ENCODE results near the gene SLC35E1.
A peak's percentile ranks its signal among the peaks of the same experiment; 100 is the strongest.

Gene SLC35E1

GRCh38 chr19:16598848-16599247 is 26.6 kb upstream of the SLC35E1 start:
- DNase-seq (ENCODE audit: low read depth, low spot score) = no peak

GRCh38 chr19:16596399-16596798 is 24.2 kb upstream of the SLC35E1 start:
- DNase-seq (ENCODE audit: low read depth, low spot score) = no peak

GRCh38 chr19:16595097-16595496 is 22.9 kb upstream of the SLC35E1 start:
- DNase-seq (ENCODE audit: low read depth, low spot score) = no peak

GRCh38 chr19:16594681-16595091 is 22.5 kb upstream of the SLC35E1 start:
- no peak for DNase-seq (ENCODE audit: low read depth, low spot score)

GRCh38 chr19:16594131-16594586 is 21.9 kb upstream of the SLC35E1 start:
- no peak for DNase-seq (ENCODE audit: low read depth, low spot score)

GRCh38 chr19:16593181-16593580 is 21.0 kb upstream of the SLC35E1 start:
- DNase-seq (ENCODE audit: low read depth, low spot score) = no peak

- peak; percentile 42 for DNase-seq (ENCODE audit: low read depth, low spot score)
Observed at GRCh38 chr19:16591803-16592556, 19.8 kb upstream of the SLC35E1 start.

GRCh38 chr19:16590876-16591802 is 18.9 kb upstream of the SLC35E1 start:
- no peak for DNase-seq (ENCODE audit: low read depth, low spot score)

GRCh38 chr19:16589917-16590316 is 17.7 kb upstream of the SLC35E1 start:
- DNase-seq (ENCODE audit: low read depth, low spot score) = no peak

- no peak for DNase-seq (ENCODE audit: low read depth, low spot score)
Observed at GRCh38 chr19:16588824-16589577, 16.8 kb upstream of the SLC35E1 start.

GRCh38 chr19:16587833-16588823 is 15.9 kb upstream of the SLC35E1 start:
- no peak for DNase-seq (ENCODE audit: low read depth, low spot score)

GRCh38 chr19:16586991-16587832 is 15.0 kb upstream of the SLC35E1 start:
- peak; percentile 65 for DNase-seq (ENCODE audit: low read depth, low spot score)

- DNase-seq (ENCODE audit: low read depth, low spot score) = no peak
Observed at GRCh38 chr19:16586477-16586871, 14.3 kb upstream of the SLC35E1 start.

GRCh38 chr19:16585808-16586476 is 13.7 kb upstream of the SLC35E1 start:
- peak; percentile 25 for DNase-seq (ENCODE audit: low read depth, low spot score)

- DNase-seq (ENCODE audit: low read depth, low spot score) = no peak
Observed at GRCh38 chr19:16585094-16585801, 13.0 kb upstream of the SLC35E1 start.

GRCh38 chr19:16584248-16585093 is 12.3 kb upstream of the SLC35E1 start:
- DNase-seq (ENCODE audit: low read depth, low spot score) = peak; percentile 84

- DNase-seq (ENCODE audit: low read depth, low spot score) = no peak
Observed at GRCh38 chr19:16582486-16583261, 10.5 kb upstream of the SLC35E1 start.
